ENCODE results near the gene ZNF879. TPM values are rescaled to one million over a fixed set of nuclear protein-coding genes. Genes with fewer than 3 reads are reported as not detected.

The ZNF879 gene
- total RNA-seq, 1 donor: 5.4 TPM

- no peak for DNase-seq (ENCODE audit: low read depth in 2 of 3, low spot score in 2 of 3)
These were observed 17.0 kb upstream of the ZNF879 start for GRCh38 chr5:179006564-179006963.

- no peak for DNase-seq (ENCODE audit: low read depth in 2 of 3, low spot score in 2 of 3)
These were observed 14.9 kb upstream of the ZNF879 start for GRCh38 chr5:179008667-179009066.

DNA sequence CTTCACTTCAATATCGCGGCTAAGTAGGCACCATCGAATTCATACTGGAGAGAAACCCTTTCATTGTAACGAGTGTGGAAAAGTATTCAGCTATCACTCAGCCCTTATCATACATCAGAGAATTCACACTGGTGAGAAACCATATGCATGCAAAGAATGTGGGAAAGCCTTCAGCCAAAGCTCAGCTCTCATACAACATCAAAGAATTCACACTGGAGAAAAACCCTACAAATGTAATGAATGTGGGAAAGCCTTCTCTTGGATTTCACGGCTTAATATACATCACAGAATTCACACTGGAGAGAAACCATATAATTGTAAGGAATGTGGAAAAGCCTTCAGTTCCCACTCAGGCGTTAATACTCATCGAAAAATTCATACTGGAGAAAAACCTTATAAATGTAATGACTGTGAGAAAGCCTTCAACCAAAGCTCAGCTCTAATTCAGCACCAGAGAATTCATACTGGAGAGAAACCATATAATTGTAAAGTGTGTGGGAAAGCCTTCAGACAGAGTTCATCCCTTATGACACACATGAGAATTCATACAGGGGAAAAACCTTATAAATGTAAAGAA is 9.5 kb downstream of the ZNF879 start:
- DNase-seq (ENCODE audit: low read depth in 2 of 3, low spot score in 2 of 3): no peak

GRCh38 chr5:179044765-179045164 is 21.2 kb downstream of the ZNF879 start:
- DNase-seq (ENCODE audit: low read depth in 2 of 3, low spot score in 2 of 3): no peak

- no peak for DNase-seq (ENCODE audit: low read depth in 2 of 3, low spot score in 2 of 3)
These were observed 28.2 kb downstream of the ZNF879 start for GRCh38 chr5:179051784-179052183.

- DNase-seq (ENCODE audit: low read depth in 2 of 3, low spot score in 2 of 3): no peak
These were observed 30.6 kb downstream of the ZNF879 start for GRCh38 chr5:179054036-179054785.

- no peak for DNase-seq (ENCODE audit: low read depth in 2 of 3, low spot score in 2 of 3)
These were observed 31.3 kb downstream of the ZNF879 start for GRCh38 chr5:179054876-179055275.

- DNase-seq (ENCODE audit: low read depth in 2 of 3, low spot score in 2 of 3): no peak
These were observed 31.8 kb downstream of the ZNF879 start for GRCh38 chr5:179055436-179055835.

DNA sequence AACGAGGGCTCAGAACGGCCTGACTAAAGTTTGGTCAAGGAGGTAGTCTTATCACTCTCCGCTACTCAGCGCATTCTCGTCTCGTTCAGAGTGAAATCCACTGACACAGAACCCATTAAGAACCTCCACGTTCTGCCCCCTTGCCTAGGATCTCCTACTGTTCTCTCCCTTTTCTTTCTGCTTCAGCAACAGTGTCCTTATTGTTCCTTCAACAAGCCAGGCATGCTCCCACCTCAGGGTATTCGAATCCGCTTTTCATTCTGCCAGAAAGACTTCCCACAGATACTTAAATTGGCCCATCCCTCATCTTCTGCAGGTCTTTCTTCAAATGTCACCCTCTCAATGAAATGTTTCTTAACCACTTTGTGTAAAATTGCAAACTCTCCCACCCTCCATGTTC is 32.2 kb downstream of the ZNF879 start:
- DNase-seq (ENCODE audit: low read depth in 2 of 3, low spot score in 2 of 3): no peak

GRCh38 chr5:179060116-179061008 is 36.8 kb downstream of the ZNF879 start, which contains the start of gene ZNF354C:
ZNF354C (plus strand) TSS chr5:179060373; CDS start chr5:179062069, 1,696 bp downstream.
- DNase-seq (ENCODE audit: low read depth in 2 of 3, low spot score in 2 of 3): peak; percentile 60 to 92 (median 85)

GRCh38 chr5:179061025-179061424 is 37.4 kb downstream of the ZNF879 start:
- DNase-seq (ENCODE audit: low read depth in 2 of 3, low spot score in 2 of 3): no peak

GRCh38 chr5:179065703-179066102 is 42.1 kb downstream of the ZNF879 start:
- no peak for DNase-seq (ENCODE audit: low read depth in 2 of 3, low spot score in 2 of 3)

- no peak for DNase-seq (ENCODE audit: low read depth in 2 of 3, low spot score in 2 of 3)
These were observed 55.8 kb downstream of the ZNF879 start for GRCh38 chr5:179079165-179079987.

DNA sequence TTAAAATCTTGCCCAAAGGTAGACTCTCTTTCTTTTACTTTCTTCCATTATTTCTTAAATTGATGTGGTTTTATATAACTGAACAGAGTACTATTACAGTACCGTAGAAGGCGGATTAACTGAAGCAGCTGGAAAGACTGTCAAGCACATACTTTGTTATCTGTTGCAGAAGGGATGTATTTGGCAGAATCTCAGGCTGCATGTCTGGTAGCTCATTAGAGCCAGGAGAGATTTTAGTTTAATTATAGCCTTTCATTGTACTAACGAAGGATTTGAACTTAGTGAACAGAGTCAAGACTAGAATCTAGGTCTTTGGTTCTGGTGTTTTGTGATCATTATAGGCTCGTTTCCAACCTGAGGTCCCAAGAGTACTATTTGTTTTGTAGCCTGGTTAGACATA is 57.1 kb downstream of the ZNF879 start:
- no peak for DNase-seq (ENCODE audit: low read depth in 2 of 3, low spot score in 2 of 3)

Other genes starting within 250 kb of the ZNF879 start
- gene ZNF354B, start 163.9 kb upstream of the ZNF879 start, total RNA-seq: 8.6 TPM
- gene ZFP2, start 127.9 kb upstream of the ZNF879 start, total RNA-seq: 0.27 TPM
- 0.54 TPM for gene ZNF454, start 82.6 kb upstream of the ZNF879 start, total RNA-seq
- not detected for gene GRM6, start 28.5 kb upstream of the ZNF879 start, total RNA-seq
- 3.2 TPM for gene ZNF354C, start 36.6 kb downstream of the ZNF879 start, total RNA-seq